HG03060 (cell line): ENCODE results near the gene GPR158.

Experiments
- ATAC-seq: cut with Tn5 transposase; IDR thresholded peaks from one replicate; pipeline ENCODE4 v1.9.1; 2021; ENCODE audit warnings: low read depth, moderate number of reproducible peaks; ENCODE audit not compliant: unreplicated experiment

The GPR158 gene

GRCh38 chr10:25493122-25493893, 318.5 kb downstream of the GPR158 start:
- ATAC-seq = no peak

DNA sequence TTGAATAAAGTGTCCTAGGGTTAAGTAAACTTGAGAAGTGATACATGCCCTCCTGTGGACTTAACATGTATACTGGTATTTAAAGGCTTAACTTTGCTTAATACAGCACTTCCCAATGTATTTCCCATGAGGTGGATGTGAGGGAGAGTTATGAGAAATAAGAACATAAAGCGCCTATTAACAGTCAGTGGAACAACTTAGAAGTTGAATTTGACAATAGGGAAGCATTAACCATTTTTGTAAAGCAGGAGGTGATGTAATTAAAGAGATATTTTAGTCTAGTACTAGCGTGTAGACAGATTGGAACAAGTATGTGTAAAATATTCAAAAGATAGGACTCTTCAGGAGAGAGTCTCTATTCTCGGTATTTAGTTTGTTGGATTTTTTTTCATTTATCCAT, 322.4 kb downstream of the GPR158 start:
- ATAC-seq = no peak

DNA sequence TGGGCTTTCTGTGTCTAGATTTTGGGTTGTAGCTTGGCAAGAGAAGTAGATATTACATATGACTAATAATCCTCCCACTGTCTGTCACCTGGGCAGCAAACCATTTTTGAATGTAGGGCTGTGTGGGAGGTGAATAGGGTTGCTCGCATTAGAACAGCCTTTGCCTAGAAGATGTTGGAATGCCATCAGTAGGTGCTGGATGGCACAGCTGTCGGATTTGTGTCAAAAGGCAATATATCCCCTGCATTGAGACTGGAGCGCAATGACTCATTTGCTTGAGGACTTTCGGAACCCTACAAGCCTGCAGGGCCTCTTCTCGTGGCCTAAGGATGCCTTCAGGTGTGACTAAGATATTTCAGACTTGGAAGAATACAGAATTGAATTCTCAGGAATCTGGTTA, 323.8 kb downstream of the GPR158 start:
- no peak for ATAC-seq

- no peak for ATAC-seq
These were observed 327.1 kb downstream of the GPR158 start for GRCh38 chr10:25501912-25502311.

- no peak for ATAC-seq
These were observed 327.7 kb downstream of the GPR158 start for GRCh38 chr10:25502453-25502852.

GRCh38 chr10:25504306-25504705, 329.5 kb downstream of the GPR158 start:
- ATAC-seq = no peak

GRCh38 chr10:25504838-25505237, 330.0 kb downstream of the GPR158 start:
- no peak for ATAC-seq

DNA sequence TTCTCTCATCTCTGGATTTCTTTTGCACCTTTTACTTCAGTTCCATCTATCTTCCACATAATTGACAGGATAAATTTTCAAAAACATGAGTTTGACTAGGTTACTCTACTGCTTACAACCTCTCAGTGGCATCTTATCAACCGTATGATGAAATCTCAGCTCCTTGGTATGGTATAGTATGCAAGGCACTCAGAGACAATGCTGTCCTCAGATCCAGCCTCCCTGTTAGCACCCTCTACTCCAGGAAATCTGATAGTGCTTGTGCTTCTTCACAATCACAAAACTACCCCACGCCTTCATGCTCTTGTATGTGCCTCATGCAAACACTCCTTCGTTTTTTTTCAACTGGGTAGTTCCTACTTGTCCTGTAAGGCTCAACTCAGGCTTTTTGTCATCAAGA, 330.7 kb downstream of the GPR158 start:
- ATAC-seq = no peak

GRCh38 chr10:25506821-25507335, 332.1 kb downstream of the GPR158 start:
- no peak for ATAC-seq

DNA sequence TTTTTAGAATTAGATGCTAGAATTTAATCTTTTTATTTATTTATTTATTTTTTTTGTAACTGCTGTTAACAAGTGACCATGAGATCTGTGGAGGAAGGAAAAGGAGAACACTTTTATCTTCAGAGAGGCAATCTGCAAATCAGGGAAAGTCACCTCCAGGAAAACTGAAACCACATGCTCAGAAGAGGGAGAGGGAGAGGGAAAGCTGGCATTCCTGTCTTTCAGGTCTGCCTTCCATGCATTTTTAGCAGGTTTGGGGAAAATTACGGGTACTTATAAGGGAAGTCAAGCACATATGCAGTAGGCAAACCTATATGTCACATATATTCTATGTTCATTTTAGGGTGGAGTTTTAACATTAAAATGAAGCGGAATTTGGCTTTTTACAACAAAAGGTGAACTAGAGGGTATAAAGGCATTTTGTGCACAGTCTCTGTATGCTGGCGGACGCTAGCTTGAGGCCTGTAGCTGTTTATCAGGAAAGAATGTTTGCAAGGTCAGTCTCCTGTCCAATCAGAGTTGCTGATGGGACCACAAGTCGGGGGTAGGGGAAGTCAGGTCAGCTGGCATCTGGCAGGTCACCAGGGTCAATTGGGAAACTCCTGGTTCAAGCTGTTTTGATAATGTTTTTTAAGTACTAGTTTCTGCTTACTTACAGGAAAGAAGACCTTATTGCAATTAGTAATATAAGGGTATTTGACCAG, 333.5 kb downstream of the GPR158 start:
- no peak for ATAC-seq

DNA sequence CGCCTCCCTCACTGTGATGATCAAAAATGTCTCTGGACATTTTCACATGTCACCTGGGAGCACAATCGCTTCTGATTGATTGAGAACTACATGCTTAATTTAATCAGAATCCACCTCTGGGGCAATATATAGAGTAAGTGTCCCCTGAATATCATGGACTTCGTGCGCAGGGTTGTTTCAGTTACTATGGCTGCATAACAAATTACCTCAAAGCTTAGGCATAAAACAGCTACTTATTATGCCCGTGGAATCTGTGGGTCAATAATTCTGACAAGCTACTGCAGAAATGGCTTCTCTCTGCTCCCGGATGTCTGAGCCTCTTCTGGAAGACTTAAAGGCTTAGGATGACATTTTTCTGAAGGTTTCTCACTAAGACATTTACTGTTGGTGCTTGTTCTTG, 334.4 kb downstream of the GPR158 start:
- no peak for ATAC-seq

- no peak for ATAC-seq
These were observed 347.5 kb downstream of the GPR158 start for GRCh38 chr10:25522294-25522693.

- no peak for ATAC-seq
These were observed 348.3 kb downstream of the GPR158 start for GRCh38 chr10:25522946-25523608.

- ATAC-seq = no peak
These were observed 355.5 kb downstream of the GPR158 start for GRCh38 chr10:25530306-25530705.

DNA sequence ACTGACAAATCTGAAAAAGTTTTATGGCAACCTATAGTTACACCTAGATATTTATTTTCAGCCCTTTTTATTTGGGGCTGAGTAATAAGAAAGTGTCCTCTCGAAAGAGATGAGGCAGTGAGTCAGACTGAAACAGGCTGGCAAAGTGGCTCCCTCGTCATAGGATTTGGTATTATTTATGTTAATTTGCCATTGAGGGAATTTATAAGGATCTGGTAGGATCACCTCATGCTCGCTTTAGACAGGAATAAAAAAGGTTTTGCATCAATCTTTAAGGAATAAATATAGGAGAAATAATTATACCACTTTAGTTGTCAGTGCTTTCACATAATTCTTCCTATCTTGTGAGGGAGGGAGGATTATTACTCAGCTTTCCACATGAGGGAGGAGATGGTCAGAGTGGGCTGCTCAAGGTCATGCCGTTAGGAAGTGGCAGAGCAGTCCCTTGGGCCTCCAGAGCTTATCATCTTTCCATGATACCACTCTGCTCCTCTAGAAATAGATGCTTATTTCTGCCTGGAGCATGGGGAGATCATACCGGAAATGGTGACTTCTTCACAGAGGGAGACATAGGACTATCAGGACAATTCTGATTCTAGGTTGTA, 356.8 kb downstream of the GPR158 start:
- ATAC-seq = no peak

DNA sequence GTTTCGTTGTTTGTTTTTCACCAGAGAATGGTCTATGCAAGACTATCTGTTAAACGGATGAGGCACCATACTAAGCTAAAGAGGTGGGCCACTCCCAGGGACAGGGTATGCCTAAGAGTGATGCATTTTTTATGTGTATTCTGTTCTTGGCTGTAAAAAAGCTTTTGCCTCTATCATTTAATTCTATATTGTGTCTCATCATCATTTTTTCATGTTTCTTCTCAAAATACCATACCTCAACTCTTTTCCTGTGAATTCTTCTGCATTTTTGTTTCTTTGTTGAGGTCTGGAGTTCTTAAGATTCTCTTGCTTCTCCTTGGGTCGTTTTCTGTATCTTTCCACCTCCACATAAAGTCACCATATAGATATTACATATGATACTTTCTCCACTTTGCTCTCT, 357.4 kb downstream of the GPR158 start:
- ATAC-seq = no peak

DNA sequence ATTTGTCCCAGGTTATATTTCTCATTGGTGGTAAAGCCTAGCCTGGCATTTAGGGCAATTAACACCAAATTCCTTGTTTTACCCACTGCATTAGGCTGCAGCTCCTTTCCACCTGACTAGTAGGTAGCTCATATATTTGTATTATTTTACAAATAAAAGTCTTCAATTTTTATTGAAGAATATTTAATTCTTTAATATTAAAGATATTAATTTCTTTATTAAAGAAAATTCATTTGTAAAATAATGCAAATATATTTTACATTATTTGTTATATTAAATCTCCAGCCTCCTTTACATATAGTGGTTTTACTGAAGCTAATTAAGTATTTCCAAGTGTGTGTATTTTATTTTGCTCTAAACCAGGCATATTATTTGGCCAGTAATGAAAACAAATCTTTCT, 361.2 kb downstream of the GPR158 start:
- no peak for ATAC-seq

- no peak for ATAC-seq
These were observed 372.6 kb downstream of the GPR158 start for GRCh38 chr10:25547382-25547781.

DNA sequence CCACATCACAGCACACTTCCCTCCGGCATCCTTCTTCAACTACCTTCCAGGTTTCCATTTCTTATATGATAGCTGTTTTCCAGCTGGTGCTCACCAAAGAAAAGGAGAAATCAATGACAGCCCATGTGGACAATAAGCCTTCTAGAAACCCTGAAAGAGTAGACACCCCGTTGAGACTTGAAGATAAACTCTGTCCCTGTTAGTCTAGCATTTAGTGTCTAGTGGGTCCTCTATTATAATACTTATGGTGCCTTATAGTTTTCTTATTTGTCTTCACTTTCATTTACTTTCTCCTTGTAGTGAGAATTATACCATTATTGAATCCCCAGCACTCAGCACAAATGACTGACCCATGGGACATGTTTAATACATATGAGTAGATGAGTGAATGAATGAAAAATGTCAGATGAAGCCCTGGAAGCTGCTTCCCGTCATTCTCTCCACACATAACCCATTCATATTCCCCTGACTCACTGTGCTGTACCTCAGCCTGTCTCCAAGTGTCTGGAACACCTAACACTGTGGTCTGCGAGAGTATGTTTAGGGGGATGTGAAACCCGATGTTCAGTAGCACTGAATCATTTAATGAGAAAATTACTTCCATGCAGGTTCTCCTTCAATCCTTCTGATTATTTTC, 377.6 kb downstream of the GPR158 start:
- ATAC-seq = no peak

DNA sequence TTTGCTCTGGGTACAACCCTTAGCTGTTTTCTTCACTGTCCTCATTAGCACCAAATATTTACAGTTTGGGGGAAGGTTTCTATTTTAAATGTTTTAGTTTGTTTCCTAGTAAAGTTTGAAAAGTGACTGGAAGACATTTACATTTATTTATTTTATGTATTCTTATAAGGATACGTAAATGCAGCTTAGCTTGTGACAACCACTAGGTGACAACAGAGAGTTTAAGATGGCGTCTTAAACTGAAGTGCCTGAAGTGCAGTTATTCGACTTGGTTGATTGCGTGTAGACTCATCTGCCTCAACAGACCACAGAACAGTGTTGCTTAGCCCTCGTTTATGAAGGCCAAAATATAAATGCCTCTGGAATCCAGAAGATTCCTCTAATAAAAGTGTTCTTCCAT, 381.1 kb downstream of the GPR158 start:
- ATAC-seq = no peak

GRCh38 chr10:25556457-25556856, 381.7 kb downstream of the GPR158 start:
- no peak for ATAC-seq
